ENCODE measurements around the gene SLC23A1.

The SLC23A1 gene

DNA sequence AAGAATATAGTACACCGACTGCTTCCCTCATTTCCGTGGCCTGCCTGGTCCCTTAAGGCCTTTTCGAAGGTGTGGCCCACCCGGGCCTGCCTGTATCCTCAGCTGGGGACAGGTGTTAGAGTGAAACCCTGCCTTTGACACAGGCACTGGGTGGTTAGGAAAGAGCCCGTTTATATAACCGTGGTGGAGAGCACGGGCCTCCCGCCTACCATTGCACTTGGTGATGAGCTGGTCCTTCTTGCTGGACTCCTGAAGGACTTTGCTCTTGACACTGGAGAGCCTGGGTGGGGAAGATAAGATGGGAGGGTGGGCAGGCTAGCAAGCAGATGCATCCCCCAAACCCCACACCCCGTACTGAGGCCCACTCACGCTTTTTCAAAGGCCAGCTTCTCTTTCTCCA is 18.4 kb upstream of the SLC23A1 start:
- no peaks in the 10 kb centered on the region for H4K20me1 ChIP-seq (ENCODE audit: insufficient read depth, low read length)
- H3K4me1 ChIP-seq (ENCODE audit: insufficient read depth, low read length, severe bottlenecking) = peaks cover 18% of the 10 kb centered on the region
- no peak overlapping the region for H3K9ac ChIP-seq (ENCODE audit: low read length)
- TF ChIP-seq EZH2 (IDR thresholded peaks at IDR 0.05; ENCODE audit: borderline replicate concordance, low read length) (no peak), CTCF (IDR thresholded peaks at IDR 0.05; ENCODE audit: low read length) (no peak)
- H3F3A ChIP-seq (ENCODE audit: insufficient read depth, low read length) = no peaks in the 10 kb centered on the region
- no peak overlapping the region for H3K4me3 ChIP-seq (ENCODE audit: low read depth, low read length, poor library complexity, severe bottlenecking)
- H3K9me2 ChIP-seq (ENCODE audit: low read depth, low read length) = no peaks in the 10 kb centered on the region
- H3K36me3 ChIP-seq (ENCODE audit: insufficient read depth, low read length) = no peaks in the 10 kb centered on the region
- H3K79me2 ChIP-seq (ENCODE audit: insufficient read depth, low read length) = no peaks in the 10 kb centered on the region
- H3K27me3 ChIP-seq (ENCODE audit: insufficient read depth, low read length) = no peaks in the 10 kb centered on the region
- no peak overlapping the region for H2AFZ ChIP-seq (ENCODE audit: low read length)
- no peaks in the 10 kb centered on the region for H3K9me3 ChIP-seq (ENCODE audit: low read length)
- no peak overlapping the region for H3K27ac ChIP-seq (ENCODE audit: low read depth, low read length, poor library complexity, severe bottlenecking)
- no peak overlapping the region for H3K4me2 ChIP-seq (ENCODE audit: low read length)

DNA sequence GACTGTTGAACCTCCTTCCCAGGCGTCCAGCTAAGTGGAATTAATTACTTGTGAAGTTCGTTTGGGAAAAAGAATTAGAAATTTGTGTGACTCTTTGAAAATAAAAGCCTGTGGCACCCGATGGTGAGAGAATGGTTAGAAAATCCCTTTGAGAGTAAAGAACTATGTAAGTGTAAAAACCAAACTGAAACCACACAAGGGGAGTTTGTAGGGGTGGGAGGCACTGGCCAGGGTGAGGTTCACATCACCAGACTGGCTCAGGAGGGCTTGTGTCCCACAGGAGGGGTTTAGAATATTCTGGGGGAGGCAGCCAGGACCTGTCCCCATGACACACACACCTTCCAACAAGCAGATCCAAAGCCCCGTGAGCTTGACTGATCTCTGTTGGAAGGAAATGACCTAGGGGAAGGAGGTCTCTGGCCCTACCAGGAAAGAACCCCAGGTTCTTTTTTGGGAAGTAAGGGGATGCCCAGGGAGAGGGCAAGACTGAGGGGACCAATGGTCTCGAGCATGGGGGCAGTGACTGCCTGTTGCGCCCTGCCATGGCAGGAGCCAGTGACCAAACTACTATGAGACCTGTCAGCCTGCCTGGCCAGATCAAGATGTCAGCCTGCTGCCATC is 16.5 kb upstream of the SLC23A1 start:
- Histone ChIP-seq H3K4me2 (ENCODE audit: low read length) (no peak overlapping the region), H3K36me3 (ENCODE audit: insufficient read depth, low read length) (no peaks in the 10 kb centered on the region; the same call in 1 of the 2 replicates), H2AFZ (ENCODE audit: low read length) (no peak overlapping the region), H3K4me3 (ENCODE audit: low read depth, low read length, poor library complexity, severe bottlenecking) (no peak overlapping the region), H3K79me2 (ENCODE audit: insufficient read depth, low read length) (no peaks in the 10 kb centered on the region), H3F3A (ENCODE audit: insufficient read depth, low read length) (no peaks in the 10 kb centered on the region), H3K9me2 (ENCODE audit: low read depth, low read length) (no peaks in the 10 kb centered on the region), H3K27me3 (ENCODE audit: insufficient read depth, low read length) (no peaks in the 10 kb centered on the region), H3K27ac (ENCODE audit: low read depth, low read length, poor library complexity, severe bottlenecking) (no peak overlapping the region), H3K9me3 (ENCODE audit: low read length) (no peaks in the 10 kb centered on the region), H3K4me1 (ENCODE audit: insufficient read depth, low read length, severe bottlenecking) (peaks cover 34% of the 10 kb centered on the region), H4K20me1 (ENCODE audit: insufficient read depth, low read length) (no peaks in the 10 kb centered on the region), H3K9ac (ENCODE audit: low read length) (no peak overlapping the region)
- TF ChIP-seq EZH2 (IDR thresholded peaks at IDR 0.05; ENCODE audit: borderline replicate concordance, low read length) = no peak
- TF ChIP-seq CTCF (IDR thresholded peaks at IDR 0.05; ENCODE audit: low read length) = no peak

GRCh38 chr5:139397921-139398320 is 14.8 kb upstream of the SLC23A1 start:
- Histone ChIP-seq H4K20me1 (ENCODE audit: insufficient read depth, low read length) (no peaks in the 10 kb centered on the region), H3K9ac (ENCODE audit: low read length) (no peak overlapping the region), H3K36me3 (ENCODE audit: insufficient read depth, low read length) (no peaks in the 10 kb centered on the region; the same call in 1 of the 2 replicates), H3K27me3 (ENCODE audit: insufficient read depth, low read length) (no peaks in the 10 kb centered on the region), H3K4me1 (ENCODE audit: insufficient read depth, low read length, severe bottlenecking) (peaks cover 35% of the 10 kb centered on the region), H3F3A (ENCODE audit: insufficient read depth, low read length) (no peaks in the 10 kb centered on the region), H3K9me3 (ENCODE audit: low read length) (no peaks in the 10 kb centered on the region), H3K4me3 (ENCODE audit: low read depth, low read length, poor library complexity, severe bottlenecking) (no peak overlapping the region), H3K27ac (ENCODE audit: low read depth, low read length, poor library complexity, severe bottlenecking) (no peak overlapping the region), H3K9me2 (ENCODE audit: low read depth, low read length) (no peaks in the 10 kb centered on the region), H3K4me2 (ENCODE audit: low read length) (no peak overlapping the region), H2AFZ (ENCODE audit: low read length) (no peak overlapping the region), H3K79me2 (ENCODE audit: insufficient read depth, low read length) (no peaks in the 10 kb centered on the region; the same call in 1 of the 2 replicates)
- TF ChIP-seq CTCF (IDR thresholded peaks at IDR 0.05; ENCODE audit: low read length) = no peak
